Ishikawa (cell line): ENCODE data around the gene GLP1R.

ENCODE experiments used
- EP300 ChIP-seq: IDR thresholded peaks from 2 replicates; pipeline ENCODE4 v1.6.1; 2012; ENCODE audit warnings: borderline replicate concordance
- RAD21 ChIP-seq: IDR thresholded peaks from 2 replicates; pipeline ENCODE4 v1.6.1; 2012; ENCODE audit warnings: low read depth
- TAF1 ChIP-seq: IDR thresholded peaks from 2 replicates; pipeline ENCODE4 v1.6.1; 2012; ENCODE audit warnings: low read depth, mild to moderate bottlenecking
- TF ChIP-seq, protein P1 (sequence below): IDR thresholded peaks from 2 replicates; pipeline ENCODE4 v1.6.1; 2012

- TF ChIP-seq TAF1 (no peak), RAD21 (no peak), EP300 (no peak)
- TF ChIP-seq, protein P1, sequence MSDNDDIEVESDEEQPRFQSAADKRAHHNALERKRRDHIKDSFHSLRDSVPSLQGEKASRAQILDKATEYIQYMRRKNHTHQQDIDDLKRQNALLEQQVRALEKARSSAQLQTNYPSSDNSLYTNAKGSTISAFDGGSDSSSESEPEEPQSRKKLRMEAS, result no peak
These were observed 22.4 kb upstream of the GLP1R start for GRCh38 chr6:39026175-39026574.
